Measurements from ENCODE around the gene PLPP4.

Gene PLPP4

DNA sequence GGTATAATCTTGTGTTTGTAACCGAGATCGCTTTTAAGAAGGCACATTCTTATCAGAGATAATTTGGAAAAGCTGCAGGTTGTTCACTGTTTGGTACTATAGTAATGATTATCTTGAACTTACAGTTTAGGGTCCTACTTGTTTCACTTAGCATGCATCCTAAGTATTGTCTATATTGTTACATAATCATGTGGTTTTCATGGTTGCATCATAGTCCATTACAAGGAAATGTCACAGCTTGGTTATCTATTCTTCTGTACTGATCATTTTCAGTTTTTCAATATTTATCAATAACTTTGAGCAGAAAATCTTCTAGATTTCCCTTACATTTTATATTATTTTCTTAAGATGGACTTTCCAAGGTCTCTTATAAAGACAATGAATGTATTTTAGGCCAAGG is 116.3 kb downstream of the PLPP4 start:
- DNase-seq (ENCODE audit: low read depth), result no peak
- TF ChIP-seq CTCF (IDR thresholded peaks at IDR 0.05; ENCODE audit: insufficient read depth, low read depth, low read length, missing control alignments), result no peak
- H3K4me3 ChIP-seq (ENCODE audit: low read depth, low read length), result no peak overlapping the region

DNA sequence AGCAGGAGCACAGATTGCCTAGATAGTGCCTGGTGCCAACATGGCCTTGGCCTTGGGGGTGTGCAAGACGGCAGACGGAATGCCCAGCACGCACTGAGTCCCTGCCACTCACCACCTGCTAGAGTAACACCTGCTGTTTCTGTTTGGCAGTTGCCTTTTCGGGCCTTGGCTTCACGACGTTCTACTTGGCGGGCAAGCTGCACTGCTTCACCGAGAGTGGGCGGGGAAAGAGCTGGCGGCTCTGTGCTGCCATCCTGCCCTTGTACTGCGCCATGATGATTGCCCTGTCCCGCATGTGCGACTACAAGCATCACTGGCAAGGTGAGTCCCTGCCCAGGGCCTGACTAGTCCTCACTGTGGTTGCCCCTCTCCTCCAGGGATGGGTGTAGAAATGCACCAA is 118.0 kb downstream of the PLPP4 start:
- DNase-seq (ENCODE audit: low read depth), result no peak
- no peak for TF ChIP-seq CTCF (IDR thresholded peaks at IDR 0.05; ENCODE audit: insufficient read depth, low read depth, low read length, missing control alignments)

GRCh38 chr10:120575411-120575810 is 118.4 kb downstream of the PLPP4 start:
- no peak for DNase-seq (ENCODE audit: low read depth)
- no peak for TF ChIP-seq CTCF (IDR thresholded peaks at IDR 0.05; ENCODE audit: insufficient read depth, low read depth, low read length, missing control alignments)
- no peak overlapping the region for H3K4me3 ChIP-seq (ENCODE audit: low read depth, low read length)

More for the DNA sequence above, 118.0 kb downstream of the PLPP4 start:
- H3K4me3 ChIP-seq (ENCODE audit: low read depth, low read length), result no peak overlapping the region

- no peak overlapping the region for H3K4me3 ChIP-seq (ENCODE audit: low read depth, low read length)
- TF ChIP-seq CTCF (IDR thresholded peaks at IDR 0.05; ENCODE audit: insufficient read depth, low read depth, low read length, missing control alignments), result no peak
- DNase-seq (ENCODE audit: low read depth), result no peak
These were observed 121.1 kb downstream of the PLPP4 start for GRCh38 chr10:120578134-120578533.

GRCh38 chr10:120578890-120579289 is 121.9 kb downstream of the PLPP4 start:
- TF ChIP-seq CTCF (IDR thresholded peaks at IDR 0.05; ENCODE audit: insufficient read depth, low read depth, low read length, missing control alignments), result no peak
- no peak overlapping the region for H3K4me3 ChIP-seq (ENCODE audit: low read depth, low read length)
- no peak for DNase-seq (ENCODE audit: low read depth)

GRCh38 chr10:120580918-120581895 is 124.2 kb downstream of the PLPP4 start:
- no peak overlapping the region for H3K4me3 ChIP-seq (ENCODE audit: low read depth, low read length)
- no peak for DNase-seq (ENCODE audit: low read depth)
- no peak for TF ChIP-seq CTCF (IDR thresholded peaks at IDR 0.05; ENCODE audit: insufficient read depth, low read depth, low read length, missing control alignments)
